Hepatocyte (in vitro differentiated cells): ENCODE measurements around the gene BBLN. TPM values are rescaled to one million over a fixed set of nuclear protein-coding genes. Genes with fewer than 3 reads are reported as not detected.

Experiments
- DNase-seq: peaks from one replicate; pipeline ENCODE4 v3.0.0-alpha.2; 2016; ENCODE audit warnings: low spot score
- H2AFZ ChIP-seq: fragments of 200-600 bp; sonication (generic); 2 replicates; pipeline ENCODE4 v1.6.0; 2016; ENCODE audit warnings: antibody characterized with exemption, mild to moderate bottlenecking
- H3K27ac ChIP-seq: fragments of 200-600 bp; sonication (generic); 2 replicates; pipeline ENCODE4 v1.5.1; 2016; ENCODE audit warnings: mild to moderate bottlenecking
- H3K27me3 ChIP-seq: fragments of 200-600 bp; sonication (generic); 2 replicates; pipeline ENCODE4 v1.6.1; 2016
- H3K36me3 ChIP-seq: fragments of 200-600 bp; sonication (generic); replicated peaks from 2 replicates; pipeline ENCODE4 v1.5.1; 2016; ENCODE audit warnings: low read depth; ENCODE audit not compliant: insufficient read depth
- H3K4me1 ChIP-seq: fragments of 200-600 bp; sonication (generic); 2 replicates; pipeline ENCODE4 v1.5.1; 2016; ENCODE audit warnings: mild to moderate bottlenecking, moderate library complexity; ENCODE audit not compliant: insufficient read depth
- H3K4me2 ChIP-seq: fragments of 200-600 bp; sonication (generic); 2 replicates; pipeline ENCODE4 v1.6.0; 2016
- H3K4me3 ChIP-seq: fragments of 200-600 bp; sonication (generic); 2 replicates; pipeline ENCODE4 v1.5.1; 2016; ENCODE audit warnings: mild to moderate bottlenecking
- H3K79me2 ChIP-seq: fragments of 200-600 bp; sonication (generic); 2 replicates; pipeline ENCODE4 v1.6.0; 2017; ENCODE audit warnings: mild to moderate bottlenecking
- H3K9me2 ChIP-seq: fragments of 200-600 bp; sonication (generic); replicated peaks from 2 replicates; pipeline ENCODE4 v1.6.0; 2017; ENCODE audit warnings: mild to moderate bottlenecking; ENCODE audit not compliant: insufficient read depth
- H3K9me3 ChIP-seq: fragments of 200-600 bp; sonication (generic); 2 replicates; pipeline ENCODE4 v1.5.1; 2016; ENCODE audit warnings: low read depth, mild to moderate bottlenecking
- H4K20me1 ChIP-seq: fragments of 200-600 bp; sonication (generic); 2 replicates; pipeline ENCODE4 v1.6.0; 2016; ENCODE audit warnings: mild to moderate bottlenecking; ENCODE audit not compliant: insufficient read depth, poor library complexity, severe bottlenecking
- EZH2 ChIP-seq: fragments of 200-600 bp; sonication (generic); IDR thresholded peaks from 2 replicates; pipeline ENCODE4 v1.6.1; 2016; ENCODE audit warnings: antibody characterized with exemption, mild to moderate bottlenecking, borderline replicate concordance
- EZH2phosphoT487 ChIP-seq: fragments of 200-600 bp; sonication (generic); IDR thresholded peaks from one replicate; pipeline ENCODE4 v1.6.1; 2018; ENCODE audit warnings: antibody characterized with exemption, mild to moderate bottlenecking, low read depth, moderate library complexity; ENCODE audit not compliant: unreplicated experiment, severe bottlenecking
- WGBS: methylation state at CpG from one replicate; pipeline ENCODE4 v1.1.6; 2016; ENCODE audit warnings: low lambda C conversion rate; ENCODE audit errors: missing lambda C conversion rate; 5-methylcytosine and 5-hydroxymethylcytosine counted together
- polyA plus RNA-seq: library from polyadenylated mRNA; unstranded; fragments of >200 nt; fragmentation: Nextera tagmentation; extraction: Ambion mirVana; gene quantifications from 2 replicates; pipeline ENCODE4 v1.2.1, GENCODE V29; 2016
- total RNA-seq: library from RNA; depleted of rRNA; stranded (reverse); fragments of >200 nt; gene quantifications from 2 replicates; pipeline ENCODE4 v1.2.3, GENCODE V29; 2014
- TF ChIP-seq, protein P1 (sequence below): fragments of 200-600 bp; sonication (generic); IDR thresholded peaks from 2 replicates; pipeline ENCODE4 v1.5.1; 2016; ENCODE audit warnings: antibody characterized with exemption, mild to moderate bottlenecking; ENCODE audit not compliant: poor library complexity

The BBLN gene
- total and polyA plus RNA-seq, 2 experiments from 2014 or later = 92.6 to 102 TPM

- H2AFZ ChIP-seq = peak overlapping the region; percentile 71
- H3K4me2 ChIP-seq = peak overlapping the region; percentile 96
- no peaks in the 10 kb centered on the region for H3K27me3 ChIP-seq
- TF ChIP-seq EZH2phosphoT487 (no peak), EZH2 (no peak)
- TF ChIP-seq, protein P1, sequence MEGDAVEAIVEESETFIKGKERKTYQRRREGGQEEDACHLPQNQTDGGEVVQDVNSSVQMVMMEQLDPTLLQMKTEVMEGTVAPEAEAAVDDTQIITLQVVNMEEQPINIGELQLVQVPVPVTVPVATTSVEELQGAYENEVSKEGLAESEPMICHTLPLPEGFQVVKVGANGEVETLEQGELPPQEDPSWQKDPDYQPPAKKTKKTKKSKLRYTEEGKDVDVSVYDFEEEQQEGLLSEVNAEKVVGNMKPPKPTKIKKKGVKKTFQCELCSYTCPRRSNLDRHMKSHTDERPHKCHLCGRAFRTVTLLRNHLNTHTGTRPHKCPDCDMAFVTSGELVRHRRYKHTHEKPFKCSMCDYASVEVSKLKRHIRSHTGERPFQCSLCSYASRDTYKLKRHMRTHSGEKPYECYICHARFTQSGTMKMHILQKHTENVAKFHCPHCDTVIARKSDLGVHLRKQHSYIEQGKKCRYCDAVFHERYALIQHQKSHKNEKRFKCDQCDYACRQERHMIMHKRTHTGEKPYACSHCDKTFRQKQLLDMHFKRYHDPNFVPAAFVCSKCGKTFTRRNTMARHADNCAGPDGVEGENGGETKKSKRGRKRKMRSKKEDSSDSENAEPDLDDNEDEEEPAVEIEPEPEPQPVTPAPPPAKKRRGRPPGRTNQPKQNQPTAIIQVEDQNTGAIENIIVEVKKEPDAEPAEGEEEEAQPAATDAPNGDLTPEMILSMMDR = peak; percentile 2
- H3K9me2 ChIP-seq = no peaks in the 10 kb centered on the region
- no peaks in the 10 kb centered on the region for H3K36me3 ChIP-seq
- H3K27ac ChIP-seq = no peak overlapping the region
- peak overlapping the region; percentile 87 for H3K4me3 ChIP-seq
- no peaks in the 10 kb centered on the region for H4K20me1 ChIP-seq
- H3K9me3 ChIP-seq = no peaks in the 10 kb centered on the region
- DNase-seq = peak; percentile 56
- peaks cover 13% of the 10 kb centered on the region for H3K79me2 ChIP-seq
- peaks cover 9% of the 10 kb centered on the region for H3K4me1 ChIP-seq
- WGBS = 2% methylated on average over 49 of the region's 67 CpGs
These were observed 43.9 kb downstream of the BBLN start for GRCh38 chr9:128203707-128204551.

DNA sequence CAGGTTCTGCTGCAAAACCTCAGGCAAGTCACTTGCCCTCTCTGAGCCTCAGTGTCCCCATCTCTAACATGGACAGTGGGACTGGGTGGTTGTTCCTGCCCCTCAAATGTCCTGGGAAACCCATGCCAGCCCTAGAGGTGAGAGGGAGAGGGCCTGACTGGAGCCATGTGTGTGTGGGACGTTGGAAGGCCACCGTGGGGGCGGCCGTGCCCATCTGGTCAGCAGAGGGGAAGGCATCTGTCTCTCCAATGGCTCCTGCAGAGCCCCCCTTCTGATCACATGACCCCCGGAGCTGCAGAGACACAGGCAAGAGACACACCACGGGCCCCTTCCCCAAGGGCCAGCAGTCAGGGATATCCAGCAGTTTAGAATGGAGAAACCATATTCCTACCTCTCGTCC is 44.8 kb downstream of the BBLN start:
- Histone ChIP-seq H3K9me3 (no peaks in the 10 kb centered on the region), H3K79me2 (peaks cover 13% of the 10 kb centered on the region), H3K4me2 (peak overlapping the region; percentile 96), H3K27me3 (no peaks in the 10 kb centered on the region), H3K4me3 (peak overlapping the region; percentile 87), H3K9me2 (no peaks in the 10 kb centered on the region), H3K27ac (no peak overlapping the region), H3K36me3 (no peaks in the 10 kb centered on the region), H2AFZ (no peak overlapping the region), H4K20me1 (no peaks in the 10 kb centered on the region), H3K4me1 (peaks cover 9% of the 10 kb centered on the region)
- no peak for TF ChIP-seq EZH2
- TF ChIP-seq, protein P1 = no peak
- no peak for TF ChIP-seq EZH2phosphoT487
- DNase-seq = no peak
- 85% methylated on average over 7 of the region's 7 CpGs for WGBS

GRCh38 chr9:128205296-128205944 is 45.4 kb downstream of the BBLN start:
- Histone ChIP-seq H3K9me2 (no peaks in the 10 kb centered on the region), H2AFZ (no peak overlapping the region), H3K4me1 (peaks cover 9% of the 10 kb centered on the region), H3K27ac (no peak overlapping the region), H3K4me3 (no peak overlapping the region), H3K36me3 (no peaks in the 10 kb centered on the region), H3K9me3 (no peaks in the 10 kb centered on the region), H3K27me3 (no peaks in the 10 kb centered on the region), H3K79me2 (peaks cover 13% of the 10 kb centered on the region), H3K4me2 (peak overlapping the region; percentile 96), H4K20me1 (no peaks in the 10 kb centered on the region)
- DNase-seq = no peak
- TF ChIP-seq EZH2 = no peak
- TF ChIP-seq EZH2phosphoT487 = no peak
- TF ChIP-seq, protein P1 = no peak
- WGBS = 88% methylated on average over 16 of the region's 16 CpGs
